ENCODE results near the gene CELA2B.

GRCh38 chr1:15531682-15532081 lies 55.8 kb downstream of the CELA2B start:
- TF ChIP-seq ZNF274 (IDR thresholded peaks at IDR 0.05; ENCODE audit: low read depth, low read length) = no peak
- TF ChIP-seq YY1 (IDR thresholded peaks at IDR 0.05; ENCODE audit: insufficient read depth, insufficient read length) = no peak
- no peak for TF ChIP-seq SUZ12 (IDR thresholded peaks at IDR 0.05; ENCODE audit: extremely low read depth, insufficient read depth, insufficient read length)

Data from NT2/D1 (cell line).